SHP77 treated with DMSO at 0.1 percent for 48 hours (cell line): ENCODE data around the gene GRM3.

Source experiments
- DNase-seq: peaks from one replicate; lab custom pipeline; 2025; lab: John Stamatoyannopoulos, UW

GRM3 gene

DNA sequence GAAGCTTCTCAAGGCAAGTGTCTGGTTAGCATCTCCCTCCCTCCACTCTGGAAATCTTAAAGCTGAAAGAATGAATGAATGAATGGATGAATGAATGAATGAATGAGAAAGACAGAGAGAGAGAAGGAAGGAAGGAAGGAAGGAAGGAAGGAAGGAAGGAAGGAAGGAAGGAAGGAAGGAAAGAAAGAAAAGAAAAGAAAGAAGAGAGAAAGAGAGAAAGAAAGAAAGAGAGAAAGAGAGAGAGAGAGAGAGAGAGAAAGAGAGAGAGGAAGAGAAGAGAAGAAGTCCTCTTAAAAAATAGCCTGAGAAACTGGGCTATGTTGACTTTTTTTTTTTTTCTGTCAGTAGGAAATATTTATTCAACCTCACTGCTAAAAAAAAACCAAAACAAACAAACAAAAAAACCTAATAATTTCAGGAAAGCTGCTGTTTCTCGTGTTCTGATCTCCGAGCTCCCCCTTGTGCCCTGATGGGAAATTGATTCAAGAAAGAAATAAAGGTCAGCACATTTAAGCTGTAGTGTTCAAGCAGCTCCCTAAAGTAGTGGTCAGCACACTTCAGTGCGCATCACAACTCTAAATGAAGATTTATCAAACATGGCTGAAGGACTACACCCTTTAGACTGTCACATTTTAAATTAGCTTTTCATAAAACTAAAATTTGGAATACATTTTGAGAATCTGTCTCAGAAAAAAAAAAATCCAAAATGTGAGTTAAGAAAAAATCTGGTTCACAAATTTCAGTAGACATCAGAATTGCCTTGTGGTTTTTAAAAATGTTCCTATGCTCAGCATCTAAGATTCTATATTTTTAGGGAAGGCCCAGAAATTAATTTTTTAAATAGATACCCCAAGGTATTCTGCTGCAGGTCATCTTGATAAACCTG lies 261.5 kb downstream of the GRM3 start:
- DNase-seq: peak; percentile 11

DNA sequence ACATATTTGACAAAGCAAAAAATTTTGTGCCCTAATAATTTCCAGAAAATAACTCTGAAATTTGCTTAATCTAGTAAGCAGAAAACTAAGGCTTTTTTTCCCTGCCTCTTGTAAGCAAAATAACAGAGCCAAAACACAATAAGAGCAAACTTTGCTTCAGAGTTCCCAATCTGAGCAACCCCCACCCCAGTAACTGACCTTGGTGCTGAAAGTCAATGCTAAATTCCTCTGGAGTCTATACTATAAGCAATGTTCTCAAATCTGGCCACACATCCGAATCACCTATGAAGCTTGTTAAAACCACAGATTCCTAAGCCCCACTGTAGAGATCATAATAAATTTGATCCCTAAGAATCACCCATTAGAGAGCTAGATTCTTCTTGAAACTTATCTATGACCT lies 265.2 kb downstream of the GRM3 start:
- no peak for DNase-seq

DNA sequence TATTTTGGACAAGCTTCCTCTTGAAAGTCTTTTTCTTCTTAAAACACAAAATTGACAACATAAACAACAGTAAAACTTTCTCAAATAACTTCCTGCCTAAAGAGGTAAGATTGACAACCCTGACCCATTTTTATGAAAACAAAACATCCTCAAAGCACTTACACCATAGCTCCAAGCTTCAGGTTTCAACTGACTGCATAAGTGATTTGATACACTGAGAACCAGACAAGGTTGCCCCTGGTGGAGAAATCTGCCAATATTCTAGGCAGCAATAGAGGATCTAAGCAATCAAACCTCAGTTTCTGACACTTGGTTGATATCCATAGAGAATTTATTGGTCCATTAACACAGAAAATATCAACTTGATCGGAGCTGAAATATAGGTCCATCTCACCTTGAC lies 267.9 kb downstream of the GRM3 start:
- no peak for DNase-seq

DNA sequence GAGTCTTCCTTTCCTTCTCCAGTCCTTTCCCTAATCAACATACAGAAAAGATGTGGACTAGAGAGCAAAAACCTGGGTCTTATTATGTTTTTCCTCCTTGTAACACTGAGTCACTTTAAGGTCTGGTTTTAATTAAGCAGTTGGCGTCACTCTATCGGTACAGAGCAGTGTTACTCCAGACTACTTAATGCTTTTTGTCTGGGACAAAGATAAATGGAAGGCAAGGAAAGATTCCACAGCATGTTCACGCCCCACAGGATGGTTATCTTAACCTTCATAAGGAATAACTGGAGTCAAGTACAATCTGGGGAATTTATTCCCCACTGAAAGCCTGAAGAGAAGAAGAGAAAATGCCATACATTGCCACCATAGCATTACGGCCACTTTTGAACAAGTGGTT lies 270.0 kb downstream of the GRM3 start:
- DNase-seq: no peak
